HepG2 (cell line): Measurements from ENCODE around the gene ENTHD1.

Experiments used
- ATRX ChIP-seq: sonication (generic); formaldehyde crosslinking; IDR thresholded peaks from 2 replicates; pipeline ENCODE4 v1.4.0; 2020; ENCODE audit warnings: missing genetic modification reagents, borderline replicate concordance
- STAT5B ChIP-seq: sonication (generic); formaldehyde crosslinking; IDR thresholded peaks from 2 replicates; pipeline ENCODE4 v1.4.0; 2020; ENCODE audit warnings: missing genetic modification reagents
- TF ChIP-seq, protein P1 (sequence below): IDR thresholded peaks from 2 replicates; pipeline ENCODE4 v1.6.1; 2016; ENCODE audit warnings: missing compliant biosample characterization, missing genetic modification reagents, borderline replicate concordance
- TF ChIP-seq, protein P2 (sequence below): sonication (generic); formaldehyde crosslinking; IDR thresholded peaks from 2 replicates; pipeline ENCODE4 v1.5.0; 2020; ENCODE audit warnings: mild to moderate bottlenecking, missing genetic modification reagents, borderline replicate concordance
- TF ChIP-seq, protein P3 (sequence below): sonication (generic); formaldehyde crosslinking; IDR thresholded peaks from 2 replicates; pipeline ENCODE4 v1.5.0; 2020; ENCODE audit warnings: mild to moderate bottlenecking, missing genetic modification reagents, moderate library complexity

DNA sequence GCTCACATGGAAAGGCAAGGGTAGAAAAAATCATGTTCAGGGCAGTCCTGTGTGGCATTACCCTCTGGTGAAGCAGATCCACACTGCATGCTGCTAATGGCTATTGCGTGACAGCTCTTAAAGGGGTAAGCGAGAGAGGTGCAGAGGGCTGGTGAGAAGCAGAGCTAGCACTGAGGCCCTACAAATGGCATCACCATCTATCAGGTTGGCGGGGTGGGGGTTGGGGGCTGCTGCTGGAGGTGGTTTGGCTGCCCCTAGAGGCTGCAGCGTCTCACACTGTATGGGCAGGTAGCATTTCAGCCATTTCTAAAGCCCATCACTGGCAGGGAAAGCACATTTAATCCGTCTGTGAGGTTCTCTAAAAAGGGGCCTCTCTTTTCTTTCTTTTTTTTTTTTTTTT lies 49.8 kb upstream of the ENTHD1 start:
- TF ChIP-seq, protein P1, sequence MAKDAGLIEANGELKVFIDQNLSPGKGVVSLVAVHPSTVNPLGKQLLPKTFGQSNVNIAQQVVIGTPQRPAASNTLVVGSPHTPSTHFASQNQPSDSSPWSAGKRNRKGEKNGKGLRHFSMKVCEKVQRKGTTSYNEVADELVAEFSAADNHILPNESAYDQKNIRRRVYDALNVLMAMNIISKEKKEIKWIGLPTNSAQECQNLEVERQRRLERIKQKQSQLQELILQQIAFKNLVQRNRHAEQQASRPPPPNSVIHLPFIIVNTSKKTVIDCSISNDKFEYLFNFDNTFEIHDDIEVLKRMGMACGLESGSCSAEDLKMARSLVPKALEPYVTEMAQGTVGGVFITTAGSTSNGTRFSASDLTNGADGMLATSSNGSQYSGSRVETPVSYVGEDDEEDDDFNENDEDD (CRISPR knock-in tag): no peak
- TF ChIP-seq, protein P2, sequence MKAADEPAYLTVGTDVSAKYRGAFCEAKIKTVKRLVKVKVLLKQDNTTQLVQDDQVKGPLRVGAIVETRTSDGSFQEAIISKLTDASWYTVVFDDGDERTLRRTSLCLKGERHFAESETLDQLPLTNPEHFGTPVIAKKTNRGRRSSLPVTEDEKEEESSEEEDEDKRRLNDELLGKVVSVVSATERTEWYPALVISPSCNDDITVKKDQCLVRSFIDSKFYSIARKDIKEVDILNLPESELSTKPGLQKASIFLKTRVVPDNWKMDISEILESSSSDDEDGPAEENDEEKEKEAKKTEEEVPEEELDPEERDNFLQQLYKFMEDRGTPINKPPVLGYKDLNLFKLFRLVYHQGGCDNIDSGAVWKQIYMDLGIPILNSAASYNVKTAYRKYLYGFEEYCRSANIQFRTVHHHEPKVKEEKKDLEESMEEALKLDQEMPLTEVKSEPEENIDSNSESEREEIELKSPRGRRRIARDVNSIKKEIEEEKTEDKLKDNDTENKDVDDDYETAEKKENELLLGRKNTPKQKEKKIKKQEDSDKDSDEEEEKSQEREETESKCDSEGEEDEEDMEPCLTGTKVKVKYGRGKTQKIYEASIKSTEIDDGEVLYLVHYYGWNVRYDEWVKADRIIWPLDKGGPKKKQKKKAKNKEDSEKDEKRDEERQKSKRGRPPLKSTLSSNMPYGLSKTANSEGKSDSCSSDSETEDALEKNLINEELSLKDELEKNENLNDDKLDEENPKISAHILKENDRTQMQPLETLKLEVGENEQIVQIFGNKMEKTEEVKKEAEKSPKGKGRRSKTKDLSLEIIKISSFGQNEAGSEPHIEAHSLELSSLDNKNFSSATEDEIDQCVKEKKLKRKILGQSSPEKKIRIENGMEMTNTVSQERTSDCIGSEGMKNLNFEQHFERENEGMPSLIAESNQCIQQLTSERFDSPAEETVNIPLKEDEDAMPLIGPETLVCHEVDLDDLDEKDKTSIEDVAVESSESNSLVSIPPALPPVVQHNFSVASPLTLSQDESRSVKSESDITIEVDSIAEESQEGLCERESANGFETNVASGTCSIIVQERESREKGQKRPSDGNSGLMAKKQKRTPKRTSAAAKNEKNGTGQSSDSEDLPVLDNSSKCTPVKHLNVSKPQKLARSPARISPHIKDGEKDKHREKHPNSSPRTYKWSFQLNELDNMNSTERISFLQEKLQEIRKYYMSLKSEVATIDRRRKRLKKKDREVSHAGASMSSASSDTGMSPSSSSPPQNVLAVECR (CRISPR knock-in tag): no peak
- TF ChIP-seq STAT5B (CRISPR knock-in tag) (no peak), ATRX (CRISPR knock-in tag) (no peak)
- TF ChIP-seq, protein P3, sequence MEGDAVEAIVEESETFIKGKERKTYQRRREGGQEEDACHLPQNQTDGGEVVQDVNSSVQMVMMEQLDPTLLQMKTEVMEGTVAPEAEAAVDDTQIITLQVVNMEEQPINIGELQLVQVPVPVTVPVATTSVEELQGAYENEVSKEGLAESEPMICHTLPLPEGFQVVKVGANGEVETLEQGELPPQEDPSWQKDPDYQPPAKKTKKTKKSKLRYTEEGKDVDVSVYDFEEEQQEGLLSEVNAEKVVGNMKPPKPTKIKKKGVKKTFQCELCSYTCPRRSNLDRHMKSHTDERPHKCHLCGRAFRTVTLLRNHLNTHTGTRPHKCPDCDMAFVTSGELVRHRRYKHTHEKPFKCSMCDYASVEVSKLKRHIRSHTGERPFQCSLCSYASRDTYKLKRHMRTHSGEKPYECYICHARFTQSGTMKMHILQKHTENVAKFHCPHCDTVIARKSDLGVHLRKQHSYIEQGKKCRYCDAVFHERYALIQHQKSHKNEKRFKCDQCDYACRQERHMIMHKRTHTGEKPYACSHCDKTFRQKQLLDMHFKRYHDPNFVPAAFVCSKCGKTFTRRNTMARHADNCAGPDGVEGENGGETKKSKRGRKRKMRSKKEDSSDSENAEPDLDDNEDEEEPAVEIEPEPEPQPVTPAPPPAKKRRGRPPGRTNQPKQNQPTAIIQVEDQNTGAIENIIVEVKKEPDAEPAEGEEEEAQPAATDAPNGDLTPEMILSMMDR (CRISPR knock-in tag): no peak
